ENCODE measurements around the gene PCNX3. TPM values are rescaled to one million over a fixed set of nuclear protein-coding genes. Genes with fewer than 3 reads are reported as not detected.
A peak's percentile ranks its signal among the peaks of the same experiment; 100 is the strongest.

PCNX3 gene
- total and polyA plus RNA-seq, 2 of the 13 experiments (the other 11 are each of a cell fraction or from before 2014, with no cell fraction given) = 16.2 to 23.0 TPM

DNA sequence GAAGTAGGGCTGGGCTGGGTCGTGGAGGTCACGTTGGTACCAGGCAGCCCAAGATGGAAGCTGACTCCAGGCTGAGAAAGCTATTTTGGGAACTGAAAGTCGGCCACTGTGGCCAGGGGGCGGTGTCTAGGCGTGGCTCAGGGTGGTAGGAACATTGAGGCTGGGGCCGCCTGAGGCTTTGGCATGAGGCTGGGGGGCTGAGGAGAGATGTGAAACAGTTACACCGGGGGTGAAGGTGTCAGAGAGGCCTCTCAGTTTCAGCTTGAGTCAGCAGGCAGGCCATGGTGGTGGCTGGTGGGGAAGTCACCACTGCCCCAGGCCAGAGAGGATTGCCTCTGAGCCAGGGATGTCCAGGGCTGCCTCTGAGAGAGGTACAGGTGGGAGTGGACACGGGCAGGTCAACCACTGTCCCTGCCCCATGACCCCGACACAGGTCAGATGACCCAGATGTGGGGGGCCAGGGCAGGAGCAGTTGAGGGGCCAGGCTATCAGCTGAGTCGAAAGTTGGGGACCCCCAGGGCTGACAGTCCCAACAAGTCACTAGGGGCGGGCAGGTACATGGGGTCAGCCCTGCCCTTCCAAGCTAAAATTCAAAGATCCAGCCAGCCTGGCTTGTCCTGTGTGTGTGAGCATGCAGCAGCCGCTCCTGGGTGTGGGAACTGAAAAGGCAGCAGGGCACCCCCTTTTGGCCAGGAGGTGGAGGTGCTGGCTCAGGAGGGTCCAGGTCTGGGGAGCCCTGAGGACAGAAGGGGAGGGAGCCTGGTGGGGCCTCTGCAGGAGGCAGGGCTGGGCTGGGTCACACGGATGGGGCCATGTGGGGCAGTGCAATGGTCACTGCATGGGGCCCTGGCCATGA is 27.1 kb upstream of the PCNX3 start (continued):
- no peak for TF ChIP-seq ATM (IDR thresholded peaks at IDR 0.05; ENCODE audit: borderline replicate concordance)
- TF ChIP-seq RELA (CRISPR knock-in tag; IDR thresholded peaks at IDR 0.05) = no peak
- TF ChIP-seq TBX3 (IDR thresholded peaks at IDR 0.05; ENCODE audit: borderline replicate concordance) = no peak
- TF ChIP-seq AKAP8 (CRISPR knock-in tag; IDR thresholded peaks at IDR 0.05) = no peak
- no peak for TF ChIP-seq KDM6A (CRISPR knock-in tag; IDR thresholded peaks at IDR 0.05; ENCODE audit: low read depth)
- TF ChIP-seq, protein P1, sequence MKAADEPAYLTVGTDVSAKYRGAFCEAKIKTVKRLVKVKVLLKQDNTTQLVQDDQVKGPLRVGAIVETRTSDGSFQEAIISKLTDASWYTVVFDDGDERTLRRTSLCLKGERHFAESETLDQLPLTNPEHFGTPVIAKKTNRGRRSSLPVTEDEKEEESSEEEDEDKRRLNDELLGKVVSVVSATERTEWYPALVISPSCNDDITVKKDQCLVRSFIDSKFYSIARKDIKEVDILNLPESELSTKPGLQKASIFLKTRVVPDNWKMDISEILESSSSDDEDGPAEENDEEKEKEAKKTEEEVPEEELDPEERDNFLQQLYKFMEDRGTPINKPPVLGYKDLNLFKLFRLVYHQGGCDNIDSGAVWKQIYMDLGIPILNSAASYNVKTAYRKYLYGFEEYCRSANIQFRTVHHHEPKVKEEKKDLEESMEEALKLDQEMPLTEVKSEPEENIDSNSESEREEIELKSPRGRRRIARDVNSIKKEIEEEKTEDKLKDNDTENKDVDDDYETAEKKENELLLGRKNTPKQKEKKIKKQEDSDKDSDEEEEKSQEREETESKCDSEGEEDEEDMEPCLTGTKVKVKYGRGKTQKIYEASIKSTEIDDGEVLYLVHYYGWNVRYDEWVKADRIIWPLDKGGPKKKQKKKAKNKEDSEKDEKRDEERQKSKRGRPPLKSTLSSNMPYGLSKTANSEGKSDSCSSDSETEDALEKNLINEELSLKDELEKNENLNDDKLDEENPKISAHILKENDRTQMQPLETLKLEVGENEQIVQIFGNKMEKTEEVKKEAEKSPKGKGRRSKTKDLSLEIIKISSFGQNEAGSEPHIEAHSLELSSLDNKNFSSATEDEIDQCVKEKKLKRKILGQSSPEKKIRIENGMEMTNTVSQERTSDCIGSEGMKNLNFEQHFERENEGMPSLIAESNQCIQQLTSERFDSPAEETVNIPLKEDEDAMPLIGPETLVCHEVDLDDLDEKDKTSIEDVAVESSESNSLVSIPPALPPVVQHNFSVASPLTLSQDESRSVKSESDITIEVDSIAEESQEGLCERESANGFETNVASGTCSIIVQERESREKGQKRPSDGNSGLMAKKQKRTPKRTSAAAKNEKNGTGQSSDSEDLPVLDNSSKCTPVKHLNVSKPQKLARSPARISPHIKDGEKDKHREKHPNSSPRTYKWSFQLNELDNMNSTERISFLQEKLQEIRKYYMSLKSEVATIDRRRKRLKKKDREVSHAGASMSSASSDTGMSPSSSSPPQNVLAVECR (CRISPR knock-in tag; IDR thresholded peaks at IDR 0.05; ENCODE audit: borderline replicate concordance) = peak; percentile 34; the same call in 1 of the 2 replicates
- no peak for TF ChIP-seq MZF1 (CRISPR knock-in tag; IDR thresholded peaks at IDR 0.05; ENCODE audit: borderline replicate concordance)
- TF ChIP-seq KLF13 (CRISPR knock-in tag; IDR thresholded peaks at IDR 0.05) = no peak
- no peak for TF ChIP-seq MIXL1 (CRISPR knock-in tag; IDR thresholded peaks at IDR 0.05)
- TF ChIP-seq ATRX (CRISPR knock-in tag; IDR thresholded peaks at IDR 0.05; ENCODE audit: borderline replicate concordance) = no peak
- TF ChIP-seq RARA (CRISPR knock-in tag; IDR thresholded peaks at IDR 0.05) = no peak
- no peak for TF ChIP-seq ETV6 (CRISPR knock-in tag; conservative IDR thresholded peaks at IDR 0.05)
- TF ChIP-seq, protein P2, sequence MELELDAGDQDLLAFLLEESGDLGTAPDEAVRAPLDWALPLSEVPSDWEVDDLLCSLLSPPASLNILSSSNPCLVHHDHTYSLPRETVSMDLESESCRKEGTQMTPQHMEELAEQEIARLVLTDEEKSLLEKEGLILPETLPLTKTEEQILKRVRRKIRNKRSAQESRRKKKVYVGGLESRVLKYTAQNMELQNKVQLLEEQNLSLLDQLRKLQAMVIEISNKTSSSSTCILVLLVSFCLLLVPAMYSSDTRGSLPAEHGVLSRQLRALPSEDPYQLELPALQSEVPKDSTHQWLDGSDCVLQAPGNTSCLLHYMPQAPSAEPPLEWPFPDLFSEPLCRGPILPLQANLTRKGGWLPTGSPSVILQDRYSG (CRISPR knock-in tag; IDR thresholded peaks at IDR 0.05) = no peak
- no peak for TF ChIP-seq ZNF138 (CRISPR knock-in tag; IDR thresholded peaks at IDR 0.05; ENCODE audit: low read depth)
- no peak for TF ChIP-seq ZNF773 (CRISPR knock-in tag; IDR thresholded peaks at IDR 0.05; ENCODE audit: borderline replicate concordance)
- TF ChIP-seq SUZ12 (IDR thresholded peaks at IDR 0.05; ENCODE audit: low read depth, low read length) = no peak
- no peak for TF ChIP-seq GTF3A (CRISPR knock-in tag; conservative IDR thresholded peaks at IDR 0.05)
- TF ChIP-seq, protein P3, sequence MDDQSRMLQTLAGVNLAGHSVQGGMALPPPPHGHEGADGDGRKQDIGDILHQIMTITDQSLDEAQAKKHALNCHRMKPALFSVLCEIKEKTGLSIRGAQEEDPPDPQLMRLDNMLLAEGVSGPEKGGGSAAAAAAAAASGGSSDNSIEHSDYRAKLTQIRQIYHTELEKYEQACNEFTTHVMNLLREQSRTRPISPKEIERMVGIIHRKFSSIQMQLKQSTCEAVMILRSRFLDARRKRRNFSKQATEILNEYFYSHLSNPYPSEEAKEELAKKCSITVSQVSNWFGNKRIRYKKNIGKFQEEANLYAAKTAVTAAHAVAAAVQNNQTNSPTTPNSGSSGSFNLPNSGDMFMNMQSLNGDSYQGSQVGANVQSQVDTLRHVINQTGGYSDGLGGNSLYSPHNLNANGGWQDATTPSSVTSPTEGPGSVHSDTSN (CRISPR knock-in tag; IDR thresholded peaks at IDR 0.05; ENCODE audit: borderline replicate concordance) = no peak
- no peak for TF ChIP-seq ZFP1 (CRISPR knock-in tag; IDR thresholded peaks at IDR 0.05)
- TF ChIP-seq ZNF672 (CRISPR knock-in tag; IDR thresholded peaks at IDR 0.05) = no peak
- TF ChIP-seq IRX3 (CRISPR knock-in tag; IDR thresholded peaks at IDR 0.05; ENCODE audit: borderline replicate concordance, low read depth) = no peak
- TF ChIP-seq, protein P4, sequence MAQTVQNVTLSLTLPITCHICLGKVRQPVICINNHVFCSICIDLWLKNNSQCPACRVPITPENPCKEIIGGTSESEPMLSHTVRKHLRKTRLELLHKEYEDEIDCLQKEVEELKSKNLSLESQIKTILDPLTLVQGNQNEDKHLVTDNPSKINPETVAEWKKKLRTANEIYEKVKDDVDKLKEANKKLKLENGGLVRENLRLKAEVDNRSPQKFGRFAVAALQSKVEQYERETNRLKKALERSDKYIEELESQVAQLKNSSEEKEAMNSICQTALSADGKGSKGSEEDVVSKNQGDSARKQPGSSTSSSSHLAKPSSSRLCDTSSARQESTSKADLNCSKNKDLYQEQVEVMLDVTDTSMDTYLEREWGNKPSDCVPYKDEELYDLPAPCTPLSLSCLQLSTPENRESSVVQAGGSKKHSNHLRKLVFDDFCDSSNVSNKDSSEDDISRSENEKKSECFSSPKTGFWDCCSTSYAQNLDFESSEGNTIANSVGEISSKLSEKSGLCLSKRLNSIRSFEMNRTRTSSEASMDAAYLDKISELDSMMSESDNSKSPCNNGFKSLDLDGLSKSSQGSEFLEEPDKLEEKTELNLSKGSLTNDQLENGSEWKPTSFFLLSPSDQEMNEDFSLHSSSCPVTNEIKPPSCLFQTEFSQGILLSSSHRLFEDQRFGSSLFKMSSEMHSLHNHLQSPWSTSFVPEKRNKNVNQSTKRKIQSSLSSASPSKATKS (CRISPR knock-in tag; IDR thresholded peaks at IDR 0.05) = no peak
- no peak for TF ChIP-seq ATF7 (IDR thresholded peaks at IDR 0.05)
- no peak for TF ChIP-seq ATF7 (CRISPR knock-in tag; IDR thresholded peaks at IDR 0.05)
